GM20000 (cell line): Measurements from ENCODE around the gene KIAA0319L.
"Not testable (repeated sequence)": the region's sequence is repeated elsewhere in the genome, so short reads cannot be mapped to it uniquely, and the experiment has no call there.

Source experiments
- DNase-seq: peaks from one replicate; pipeline ENCODE4 v3.0.0; 2012; ENCODE audit warnings: low spot score
- CTCF ChIP-seq: IDR thresholded peaks from 2 replicates; pipeline ENCODE4 v1.5.1; 2012; ENCODE audit warnings: mild to moderate bottlenecking, control low read depth; ENCODE audit errors: extremely low read depth, missing control alignments

KIAA0319L gene

DNA sequence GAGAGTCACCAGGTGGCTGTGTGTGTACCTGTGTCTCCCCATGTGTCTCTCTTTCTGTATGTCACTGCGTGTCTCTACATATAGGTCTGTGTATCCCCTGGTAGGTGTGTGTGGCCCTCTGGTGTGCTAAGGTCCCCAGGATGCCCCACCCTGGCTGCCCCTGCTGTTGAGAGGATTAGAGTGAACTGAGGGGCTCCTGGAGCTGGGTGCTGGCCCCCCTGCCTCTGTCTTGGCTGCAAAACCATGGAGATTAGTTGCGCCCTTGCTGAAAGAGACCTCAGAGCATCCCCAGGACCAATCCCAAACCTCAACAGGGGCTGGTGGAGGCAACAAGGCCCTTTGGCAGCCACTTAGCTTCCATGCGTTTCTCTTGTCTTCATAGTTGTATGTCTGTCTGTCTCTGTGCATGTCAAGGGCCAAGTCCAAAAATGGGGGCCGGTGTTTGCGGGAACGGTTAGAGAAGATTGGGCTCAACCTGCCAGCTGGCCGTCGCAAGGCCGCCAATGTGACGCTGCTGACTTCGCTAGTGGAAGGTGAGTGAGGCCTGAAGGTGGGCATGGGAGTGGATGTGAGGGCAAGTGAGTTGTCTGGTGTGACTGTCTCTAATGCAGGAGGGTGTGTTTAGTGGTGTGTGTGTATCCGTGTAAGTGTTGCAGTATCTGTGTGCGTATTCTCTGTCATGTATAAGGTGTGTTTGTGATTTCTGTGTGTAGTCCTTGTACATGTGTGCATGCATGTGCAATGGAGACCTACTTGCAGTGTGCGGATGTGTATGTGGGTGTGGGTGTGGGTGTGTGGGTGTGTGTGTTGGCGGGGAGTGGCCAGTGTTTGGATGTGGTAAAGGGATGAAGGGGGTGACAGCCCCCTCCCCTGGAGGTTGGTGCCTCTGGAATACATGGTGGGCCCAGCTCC is 32.6 kb upstream of the KIAA0319L start:
- no peak for DNase-seq
- TF ChIP-seq CTCF, result no peak

GRCh38 chr1:35588197-35588910 is 31.2 kb upstream of the KIAA0319L start:
- TF ChIP-seq CTCF, result no peak

GRCh38 chr1:35587736-35588135 is 30.5 kb upstream of the KIAA0319L start:
- DNase-seq, result no peak
- TF ChIP-seq CTCF, result no peak

More at GRCh38 chr1:35588197-35588910, 31.2 kb upstream of the KIAA0319L start:
- no peak for DNase-seq

GRCh38 chr1:35586808-35587207 is 29.6 kb upstream of the KIAA0319L start:
- no peak for TF ChIP-seq CTCF
- no peak for DNase-seq

DNA sequence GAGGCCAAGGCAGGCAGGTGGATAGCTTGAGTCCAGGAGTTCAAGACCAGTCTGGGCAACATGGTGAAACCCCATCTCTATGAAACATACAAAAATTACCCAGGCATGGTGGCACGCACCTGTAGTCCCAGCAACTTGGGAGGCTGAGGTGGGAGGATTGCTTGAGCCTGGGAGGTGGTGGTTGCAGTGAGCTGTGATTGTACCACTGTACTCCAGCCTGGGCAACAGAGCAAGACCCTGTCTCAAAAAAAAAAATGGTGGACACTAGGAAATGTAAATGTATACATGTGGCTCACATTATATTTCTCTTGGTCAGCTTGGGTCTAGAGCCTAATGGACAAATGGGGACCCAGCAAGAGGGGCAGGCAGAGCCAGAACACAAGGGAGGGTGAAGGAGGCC is 28.6 kb upstream of the KIAA0319L start:
- not testable (repeated sequence) for DNase-seq

- DNase-seq, result no peak
- TF ChIP-seq CTCF, result no peak
Observed at GRCh38 chr1:35585281-35585680, 28.1 kb upstream of the KIAA0319L start.

- DNase-seq, result not testable (repeated sequence)
Observed at GRCh38 chr1:35581621-35582020, 24.4 kb upstream of the KIAA0319L start.

GRCh38 chr1:35580949-35581388 is 23.8 kb upstream of the KIAA0319L start:
- TF ChIP-seq CTCF, result no peak
- DNase-seq, result no peak
